ENCODE measurements around the gene KLHDC9. TPM values are rescaled to one million over a fixed set of nuclear protein-coding genes. Genes with fewer than 3 reads are reported as not detected.
A peak's percentile ranks its signal among the peaks of the same experiment; 100 is the strongest.

KLHDC9 gene, protein sequence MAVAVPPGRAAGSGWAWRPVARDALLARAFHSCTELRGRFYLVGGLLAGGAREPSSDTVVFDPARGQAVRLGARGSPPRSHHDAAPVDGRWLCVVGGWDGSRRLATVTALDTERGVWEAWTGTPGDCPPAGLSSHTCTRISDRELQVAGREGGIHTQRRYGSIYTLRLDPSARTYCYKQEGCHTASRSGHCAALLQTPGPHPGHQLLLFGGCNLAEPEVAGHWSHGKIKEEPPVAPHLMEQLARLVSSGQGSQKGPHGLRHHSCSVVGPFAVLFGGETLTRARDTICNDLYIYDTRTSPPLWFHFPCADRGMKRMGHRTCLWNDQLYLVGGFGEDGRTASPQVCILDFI
- 10.9 TPM for total RNA-seq (ENCODE audit: unreplicated experiment)
- long read RNA-seq, transcript KLHDC9-201 (4 exons, 1,314 nt), result major isoform, 5 of 12 reads
- long read RNA-seq, partial matches to known transcripts, result 0 of 12 reads
- long read RNA-seq, other reads (novel, unspliced or antisense), result 4 of 12 reads

DNA sequence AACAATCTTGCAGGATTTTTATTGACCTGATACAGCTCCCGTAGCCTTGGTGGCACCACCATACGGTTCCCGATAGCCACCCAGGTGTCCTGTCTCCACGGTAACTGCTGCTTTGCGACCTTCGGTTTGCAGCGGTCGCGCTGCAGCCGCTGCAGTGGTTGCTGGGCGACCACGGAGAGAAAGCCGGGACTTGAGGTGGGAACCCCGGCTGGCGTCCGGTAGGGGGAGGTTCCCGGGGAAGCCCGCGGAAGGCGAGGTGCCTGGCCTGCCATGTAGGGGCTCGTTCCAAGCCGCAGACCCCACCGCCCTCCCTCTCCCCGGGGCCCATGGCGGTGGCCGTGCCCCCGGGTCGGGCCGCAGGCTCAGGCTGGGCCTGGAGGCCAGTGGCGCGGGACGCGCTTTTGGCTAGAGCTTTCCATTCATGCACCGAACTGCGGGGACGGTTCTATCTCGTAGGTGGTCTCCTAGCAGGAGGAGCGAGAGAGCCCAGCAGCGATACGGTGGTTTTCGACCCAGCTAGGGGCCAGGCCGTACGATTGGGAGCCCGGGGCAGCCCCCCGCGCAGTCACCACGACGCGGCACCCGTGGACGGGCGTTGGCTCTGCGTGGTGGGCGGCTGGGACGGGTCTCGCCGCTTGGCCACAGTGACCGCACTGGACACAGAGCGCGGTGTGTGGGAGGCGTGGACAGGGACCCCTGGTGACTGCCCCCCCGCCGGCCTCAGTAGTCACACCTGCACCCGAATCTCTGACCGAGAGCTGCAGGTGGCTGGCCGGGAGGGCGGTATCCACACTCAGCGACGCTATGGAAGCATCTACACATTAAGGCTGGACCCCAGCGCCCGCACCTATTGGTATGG, at the start of gene KLHDC9:
TSS of gene KLHDC9 (plus strand) at position 152 of the 859 bp plus-strand sequence. CDS start at position 327, 175 bp downstream.
- peaks cover 14% of the 10 kb centered on the region for H3K9me3 Mint-ChIP-seq (ENCODE audit: unreplicated experiment)
- H3K27me3 Mint-ChIP-seq (ENCODE audit: unreplicated experiment), result peaks cover 23% of the 10 kb centered on the region

DNA sequence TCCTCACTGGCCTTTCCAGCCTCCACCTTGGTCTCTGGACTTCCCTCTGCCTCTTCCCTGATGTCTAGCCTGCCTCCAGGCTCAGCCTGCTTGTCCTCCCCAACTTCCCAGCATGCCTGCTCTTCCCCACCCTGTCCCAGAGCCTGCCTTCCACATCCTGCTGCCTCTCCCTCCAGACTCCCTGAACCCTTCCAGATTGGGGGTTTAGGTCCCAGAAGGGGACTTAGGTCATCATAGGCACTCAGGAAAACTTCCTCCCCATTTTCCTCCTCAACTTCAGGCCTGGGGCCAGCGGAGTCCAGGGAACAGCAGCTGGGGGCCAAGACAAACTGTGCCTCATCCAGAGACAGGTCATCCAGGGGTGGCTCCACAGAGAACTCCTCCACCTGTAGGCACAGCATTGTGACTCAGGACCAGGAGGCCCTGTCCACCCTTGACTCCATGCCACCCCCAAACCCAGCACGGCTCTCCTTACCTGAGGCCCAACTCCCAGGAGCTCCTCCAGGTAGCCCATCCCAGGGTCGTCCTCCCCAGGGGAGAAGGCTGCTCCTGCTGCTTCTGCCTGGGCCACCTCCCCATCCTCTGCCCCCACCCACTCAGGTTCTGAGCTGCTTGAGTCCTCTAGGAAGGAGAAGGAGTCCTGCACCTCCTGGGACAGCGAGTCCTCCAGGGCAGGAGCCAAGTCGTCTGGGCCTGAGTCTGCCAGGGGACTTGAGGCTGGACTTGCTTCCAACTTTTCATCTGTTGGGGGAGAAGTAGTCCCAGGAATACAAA, 49.0 kb upstream of the KLHDC9 start:
- no peak overlapping the region for H3K27ac Mint-ChIP-seq (ENCODE audit: unreplicated experiment)
- peaks cover 22% of the 10 kb centered on the region for H3K27me3 Mint-ChIP-seq (ENCODE audit: unreplicated experiment)
- TF ChIP-seq, protein P1, sequence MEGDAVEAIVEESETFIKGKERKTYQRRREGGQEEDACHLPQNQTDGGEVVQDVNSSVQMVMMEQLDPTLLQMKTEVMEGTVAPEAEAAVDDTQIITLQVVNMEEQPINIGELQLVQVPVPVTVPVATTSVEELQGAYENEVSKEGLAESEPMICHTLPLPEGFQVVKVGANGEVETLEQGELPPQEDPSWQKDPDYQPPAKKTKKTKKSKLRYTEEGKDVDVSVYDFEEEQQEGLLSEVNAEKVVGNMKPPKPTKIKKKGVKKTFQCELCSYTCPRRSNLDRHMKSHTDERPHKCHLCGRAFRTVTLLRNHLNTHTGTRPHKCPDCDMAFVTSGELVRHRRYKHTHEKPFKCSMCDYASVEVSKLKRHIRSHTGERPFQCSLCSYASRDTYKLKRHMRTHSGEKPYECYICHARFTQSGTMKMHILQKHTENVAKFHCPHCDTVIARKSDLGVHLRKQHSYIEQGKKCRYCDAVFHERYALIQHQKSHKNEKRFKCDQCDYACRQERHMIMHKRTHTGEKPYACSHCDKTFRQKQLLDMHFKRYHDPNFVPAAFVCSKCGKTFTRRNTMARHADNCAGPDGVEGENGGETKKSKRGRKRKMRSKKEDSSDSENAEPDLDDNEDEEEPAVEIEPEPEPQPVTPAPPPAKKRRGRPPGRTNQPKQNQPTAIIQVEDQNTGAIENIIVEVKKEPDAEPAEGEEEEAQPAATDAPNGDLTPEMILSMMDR (IDR thresholded peaks at IDR 0.05; ENCODE audit: partially characterized antibody, unreplicated experiment), result no peak
- peaks cover 2% of the 10 kb centered on the region for H3K4me1 Mint-ChIP-seq (ENCODE audit: low read depth, unreplicated experiment)
- H3K4me3 Mint-ChIP-seq (ENCODE audit: unreplicated experiment), result no peak overlapping the region
- no peak for DNase-seq
- peaks cover 13% of the 10 kb centered on the region for H3K9me3 Mint-ChIP-seq (ENCODE audit: unreplicated experiment)
- H3K36me3 Mint-ChIP-seq (ENCODE audit: unreplicated experiment), result peaks cover 17% of the 10 kb centered on the region

More for the DNA sequence above, at the start of gene KLHDC9:
- DNase-seq, result peak; percentile 84
- TF ChIP-seq, protein P1 (IDR thresholded peaks at IDR 0.05; ENCODE audit: partially characterized antibody, unreplicated experiment), result no peak
- Mint-ChIP-seq H3K36me3 (ENCODE audit: unreplicated experiment) (no peaks in the 10 kb centered on the region), H3K4me1 (ENCODE audit: low read depth, unreplicated experiment) (peaks cover 8% of the 10 kb centered on the region), H3K27ac (ENCODE audit: unreplicated experiment) (peak within 1 kb of the TSS; percentile 89), H3K4me3 (ENCODE audit: unreplicated experiment) (peak within 1 kb of the TSS; percentile 91)

DNA sequence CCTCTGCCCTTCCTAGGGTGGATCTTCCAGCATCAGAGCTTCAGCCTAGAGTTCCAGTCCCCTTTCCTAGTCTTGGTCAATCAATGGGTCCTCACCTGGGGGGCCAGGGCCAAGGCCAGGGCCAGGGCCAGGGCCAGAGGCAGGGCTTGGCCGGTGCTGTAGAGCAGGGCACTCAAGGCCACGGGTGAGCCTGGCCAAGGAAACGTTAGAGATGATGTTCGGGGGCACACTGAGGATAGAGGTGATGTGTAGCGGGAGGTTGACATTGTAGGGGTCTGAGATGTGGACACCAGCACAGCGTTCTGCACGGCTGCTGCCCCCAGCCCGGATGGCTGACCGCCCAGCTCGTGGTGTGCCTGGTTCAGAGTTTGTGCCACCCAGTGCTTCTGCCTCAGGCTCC, 46.9 kb upstream of the KLHDC9 start:
- Mint-ChIP-seq H3K36me3 (ENCODE audit: unreplicated experiment) (peaks cover 13% of the 10 kb centered on the region), H3K4me1 (ENCODE audit: low read depth, unreplicated experiment) (no peaks in the 10 kb centered on the region), H3K27ac (ENCODE audit: unreplicated experiment) (no peak overlapping the region), H3K9me3 (ENCODE audit: unreplicated experiment) (peaks cover 3% of the 10 kb centered on the region), H3K4me3 (ENCODE audit: unreplicated experiment) (no peak overlapping the region), H3K27me3 (ENCODE audit: unreplicated experiment) (peaks cover 9% of the 10 kb centered on the region)
- TF ChIP-seq, protein P1 (IDR thresholded peaks at IDR 0.05; ENCODE audit: partially characterized antibody, unreplicated experiment), result no peak
- DNase-seq, result no peak

GRCh38 chr1:161052899-161053298, 45.3 kb upstream of the KLHDC9 start:
- H3K27ac Mint-ChIP-seq (ENCODE audit: unreplicated experiment), result no peak overlapping the region
- DNase-seq, result no peak
- peaks cover 7% of the 10 kb centered on the region for H3K36me3 Mint-ChIP-seq (ENCODE audit: unreplicated experiment)
- no peak overlapping the region for H3K4me3 Mint-ChIP-seq (ENCODE audit: unreplicated experiment)
- H3K9me3 Mint-ChIP-seq (ENCODE audit: unreplicated experiment), result no peaks in the 10 kb centered on the region
- TF ChIP-seq, protein P1 (IDR thresholded peaks at IDR 0.05; ENCODE audit: partially characterized antibody, unreplicated experiment), result no peak
- no peaks in the 10 kb centered on the region for H3K4me1 Mint-ChIP-seq (ENCODE audit: low read depth, unreplicated experiment)
- H3K27me3 Mint-ChIP-seq (ENCODE audit: unreplicated experiment), result peaks cover 6% of the 10 kb centered on the region

Data from glutamatergic neuron (in vitro differentiated cells).